Esophagus (tissue), 2 donors: ENCODE measurements around the gene ZBTB42. TPM values are rescaled to one million over a fixed set of nuclear protein-coding genes. Genes with fewer than 3 reads are reported as not detected.
A peak's percentile ranks its signal among the peaks of the same experiment; 100 is the strongest.

Source experiments
- H3K27ac ChIP-seq, 2 donors: one replicate each; pipeline ENCODE4 v1.5.1; 2013; ENCODE audit warnings: low read depth in 2 of 2, mild to moderate bottlenecking in 2 of 2, inconsistent platforms in 1 of 2, low read length in 1 of 2, moderate library complexity in 1 of 2
- H3K27me3 ChIP-seq, 2 donors: one replicate each; pipeline ENCODE4 v1.6.1; 2013; ENCODE audit warnings: low read length in 2 of 2, control low read depth in 1 of 2, mild to moderate bottlenecking in 1 of 2; ENCODE audit not compliant: insufficient read depth in 2 of 2, control insufficient read depth in 1 of 2
- H3K36me3 ChIP-seq, 2 donors: one replicate each; pipeline ENCODE4 v1.6.1; 2013; ENCODE audit warnings: low read length in 1 of 2; ENCODE audit not compliant: control insufficient read depth in 2 of 2, insufficient read depth in 2 of 2
- H3K4me1 ChIP-seq, 2 donors: one replicate each; pipeline ENCODE4 v1.6.1; 2013; ENCODE audit warnings: low read length in 1 of 2; ENCODE audit not compliant: control insufficient read depth in 2 of 2, insufficient read depth in 2 of 2
- H3K4me3 ChIP-seq, 2 donors: one replicate each; pipeline ENCODE4 v1.5.1; 2013; ENCODE audit warnings: low read length in 2 of 2, mild to moderate bottlenecking in 2 of 2, low read depth in 1 of 2, moderate library complexity in 1 of 2
- H3K9me3 ChIP-seq, 2 donors: one replicate each; pipeline ENCODE4 v1.6.1; 2013; ENCODE audit warnings: mild to moderate bottlenecking in 2 of 2, low read depth in 1 of 2, low read length in 1 of 2, moderate library complexity in 1 of 2; ENCODE audit not compliant: control insufficient read depth in 2 of 2, insufficient read depth in 1 of 2
- WGBS, 2 donors: extraction: QIAGEN DNeasy Blood & Tissue Kit; methylation state at CpG; one replicate each; pipeline ENCODE4 v1.1.7; 2013; 5-methylcytosine and 5-hydroxymethylcytosine counted together
- polyA plus RNA-seq, 2 donors: library from polyadenylated mRNA; stranded (reverse); fragments of 200-250 nt; gene quantifications; one replicate each; pipeline ENCODE4 v1.2.3, GENCODE V29; 2013
- donor health status: healthy with polysubstance abuse.
- donor health status: Bipolar disorder and iron deficiency.

The ZBTB42 gene
- polyA plus RNA-seq, 2 donors = 5.0 TPM

- Histone ChIP-seq H3K4me1 (peaks cover 0 to 16% of the 10 kb centered on the region in 2 donors), H3K36me3 (peaks cover 0 to 40% of the 10 kb centered on the region in 2 donors)
- WGBS, 2 donors = 77 to 83% methylated on average over 10 of the region's 10 CpGs
These were observed 43.7 kb upstream of the ZBTB42 start for GRCh38 chr14:104757238-104757585.

DNA sequence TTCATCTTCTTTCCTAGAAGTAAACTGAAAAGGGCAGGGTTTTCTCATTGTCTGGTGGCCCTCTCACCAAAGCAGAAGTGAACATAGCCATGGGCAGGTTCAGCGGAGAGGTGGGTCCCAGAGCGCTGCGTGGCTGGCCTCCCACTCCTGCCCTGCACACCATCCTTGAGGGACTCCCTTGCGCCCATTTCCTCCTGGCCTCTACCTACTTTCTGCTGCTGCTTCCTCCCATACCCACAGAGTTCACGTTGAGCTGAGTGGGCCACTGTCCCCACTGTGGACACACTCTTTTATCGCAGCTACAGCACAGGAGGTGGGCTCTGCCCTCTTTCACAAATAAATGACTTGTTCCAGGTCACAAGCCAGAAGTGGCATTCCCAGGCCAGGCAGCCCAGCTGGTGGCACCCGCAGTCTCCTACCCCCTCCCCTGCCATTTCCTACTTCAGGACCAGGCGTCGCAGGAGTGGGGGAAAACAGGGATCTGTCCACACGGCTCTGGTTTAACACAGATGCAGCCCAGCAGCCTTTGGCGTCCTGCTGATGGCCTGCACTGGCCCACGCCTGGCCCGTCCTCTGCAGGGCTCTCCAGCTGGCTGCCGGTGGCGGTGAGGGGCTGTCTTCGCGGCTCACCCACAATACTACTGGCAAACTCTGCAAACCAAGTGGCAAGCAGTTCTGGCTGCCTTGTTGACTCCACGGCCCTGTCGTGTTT, 43.1 kb upstream of the ZBTB42 start:
- Histone ChIP-seq H3K4me1 (peaks cover 0 to 15% of the 10 kb centered on the region in 2 donors), H3K4me3 (no peak overlapping the region), H3K9me3 (no peaks in the 10 kb centered on the region), H3K36me3 (peaks cover 0 to 40% of the 10 kb centered on the region in 2 donors), H3K27me3 (no peaks in the 10 kb centered on the region), H3K27ac (no peak overlapping the region)
- 87 to 92% methylated on average over 19 of the region's 19 CpGs for WGBS, 2 donors

More at GRCh38 chr14:104757238-104757585, 43.7 kb upstream of the ZBTB42 start:
- H3K9me3 ChIP-seq = no peaks in the 10 kb centered on the region
- no peak overlapping the region for H3K4me3 ChIP-seq
- no peak overlapping the region for H3K27ac ChIP-seq
- H3K27me3 ChIP-seq = no peaks in the 10 kb centered on the region

DNA sequence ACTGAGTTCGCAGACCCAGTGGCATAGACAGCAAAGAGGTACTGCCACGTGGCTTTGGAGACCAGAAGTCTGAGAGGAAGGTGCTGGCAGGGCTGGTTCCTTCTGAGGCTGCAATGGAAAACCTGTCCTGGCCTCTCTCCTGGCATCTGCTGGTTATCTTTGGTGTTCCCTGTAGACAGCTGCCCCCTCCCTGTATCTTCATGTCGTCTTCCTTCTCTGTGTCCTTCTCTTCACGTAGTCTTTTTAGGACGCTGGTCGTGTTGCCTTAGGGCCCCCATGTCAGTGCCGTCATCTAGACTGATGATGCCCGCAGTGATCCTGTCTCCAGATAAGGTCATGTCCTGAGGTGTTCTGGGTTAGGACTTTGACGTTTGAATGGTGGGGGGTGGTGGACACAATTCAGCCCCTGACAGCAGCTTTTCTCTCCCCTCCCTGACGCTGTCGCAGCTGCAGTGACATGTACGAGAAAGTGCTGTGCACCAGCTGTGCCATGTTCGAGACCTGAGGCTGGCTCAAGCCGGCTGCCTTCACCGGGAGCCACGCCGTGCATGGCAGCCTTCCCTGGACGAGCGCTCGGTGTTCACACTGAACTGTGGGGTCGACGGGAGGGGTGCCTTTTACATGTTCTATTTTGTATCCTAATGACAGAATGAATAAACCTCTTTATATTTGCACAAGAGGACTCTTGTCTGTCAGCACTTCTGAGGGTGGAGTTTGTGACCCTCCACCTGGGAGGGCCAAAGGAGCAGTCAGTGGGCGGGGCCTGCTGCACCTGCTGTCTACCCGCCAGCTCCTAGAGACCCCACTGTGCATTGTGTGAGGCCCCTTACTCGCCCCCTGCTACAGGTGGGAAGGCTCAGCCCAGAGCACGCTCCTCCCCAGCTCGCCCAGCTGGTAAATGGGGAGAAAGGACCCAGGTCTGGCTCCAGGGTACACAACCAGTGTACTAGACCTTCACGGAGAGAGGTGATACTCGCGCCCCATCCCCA, 41.6 kb upstream of the ZBTB42 start:
- 84 to 88% methylated on average over 30 of the region's 30 CpGs for WGBS, 2 donors
- peaks cover 0 to 40% of the 10 kb centered on the region in 2 donors for H3K36me3 ChIP-seq
- no peak overlapping the region for H3K4me3 ChIP-seq
- H3K9me3 ChIP-seq = no peaks in the 10 kb centered on the region
- H3K4me1 ChIP-seq = peaks cover 0 to 9% of the 10 kb centered on the region in 2 donors
- H3K27ac ChIP-seq = no peak overlapping the region
- H3K27me3 ChIP-seq = no peaks in the 10 kb centered on the region

- peaks cover 0 to 1% of the 10 kb centered on the region in 2 donors for H3K9me3 ChIP-seq
- no peaks in the 10 kb centered on the region for H3K27me3 ChIP-seq
- no peak overlapping the region for H3K27ac ChIP-seq
- H3K4me1 ChIP-seq = peaks cover 0 to 5% of the 10 kb centered on the region in 2 donors
- peaks cover 0 to 2% of the 10 kb centered on the region in 2 donors for H3K36me3 ChIP-seq
- WGBS, 2 donors = 89 to 97% methylated on average over 3 of the region's 3 CpGs
- no peak overlapping the region for H3K4me3 ChIP-seq
These were observed 35.4 kb upstream of the ZBTB42 start for GRCh38 chr14:104765517-104765916.

- Histone ChIP-seq H3K4me1 (peaks cover 0 to 5% of the 10 kb centered on the region in 2 donors), H3K4me3 (no peak overlapping the region), H3K27ac (no peak overlapping the region), H3K9me3 (peaks cover 0 to 4% of the 10 kb centered on the region in 2 donors), H3K27me3 (no peaks in the 10 kb centered on the region), H3K36me3 (peaks cover 3 to 8% of the 10 kb centered on the region in 2 donors)
- 93 to 94% methylated on average over 4 of the region's 4 CpGs for whole genome bisulfite sequencing, 2 donors
These were observed 34.5 kb upstream of the ZBTB42 start for GRCh38 chr14:104766256-104766862.

DNA sequence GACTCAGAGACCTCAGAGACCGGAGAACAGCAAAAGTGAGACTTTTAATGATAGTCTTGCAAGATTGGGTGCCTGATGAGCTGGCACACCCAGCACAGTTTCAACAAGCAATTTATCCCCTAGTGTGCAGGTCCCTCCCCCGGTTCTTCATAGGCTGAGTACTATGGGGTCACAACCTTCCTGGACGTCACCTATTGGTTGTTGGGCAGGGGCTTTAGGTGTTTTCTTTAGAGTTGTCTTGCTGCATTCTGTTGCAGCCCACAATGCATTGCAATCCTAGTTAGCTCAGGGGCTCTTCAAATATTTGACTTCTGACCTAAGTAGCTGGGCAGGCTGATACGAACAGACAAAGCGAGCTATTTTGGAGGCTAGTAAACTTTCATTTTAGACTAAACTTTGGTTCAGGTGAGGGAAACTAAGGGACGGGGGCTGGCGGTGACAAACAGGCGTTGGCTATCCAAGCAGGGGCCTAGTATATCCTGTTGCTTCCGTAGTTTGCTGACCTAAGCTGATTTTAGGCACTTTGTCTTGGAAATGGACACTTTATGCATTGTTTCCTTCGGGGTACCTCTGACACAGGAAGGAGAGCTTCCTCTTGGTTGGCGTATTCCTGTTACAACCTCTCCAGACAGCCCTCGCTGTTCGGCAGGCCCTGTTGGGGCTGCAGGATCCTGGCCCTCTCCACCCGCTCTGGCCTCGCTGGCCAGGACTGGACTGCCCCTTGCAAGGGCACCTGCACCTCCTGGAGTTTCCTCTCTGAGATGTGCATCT, 33.9 kb upstream of the ZBTB42 start:
- Histone ChIP-seq H3K36me3 (peaks cover 4 to 15% of the 10 kb centered on the region in 2 donors), H3K4me1 (peaks cover 0 to 5% of the 10 kb centered on the region in 2 donors), H3K9me3 (peaks cover 0 to 7% of the 10 kb centered on the region in 2 donors), H3K4me3 (no peak overlapping the region), H3K27ac (no peak overlapping the region), H3K27me3 (no peaks in the 10 kb centered on the region)
- WGBS, 2 donors = 82 to 85% methylated on average over 15 of the region's 15 CpGs

GRCh38 chr14:104767634-104767918, 33.3 kb upstream of the ZBTB42 start:
- H3K27ac ChIP-seq = no peak overlapping the region
- H3K27me3 ChIP-seq = no peaks in the 10 kb centered on the region
- peaks cover 0 to 5% of the 10 kb centered on the region in 2 donors for H3K4me1 ChIP-seq
- peaks cover 0 to 7% of the 10 kb centered on the region in 2 donors for H3K9me3 ChIP-seq
- no peak overlapping the region for H3K4me3 ChIP-seq
- 79 to 81% methylated on average over 5 of the region's 5 CpGs for WGBS, 2 donors
- H3K36me3 ChIP-seq = peaks cover 8 to 20% of the 10 kb centered on the region in 2 donors

- Histone ChIP-seq H3K9me3 (peaks cover 0 to 7% of the 10 kb centered on the region in 2 donors), H3K36me3 (peaks cover 9 to 30% of the 10 kb centered on the region in 2 donors), H3K4me1 (peaks cover 0 to 5% of the 10 kb centered on the region in 2 donors), H3K4me3 (no peak overlapping the region), H3K27ac (peak overlapping the region in 1 of 2 donors; percentile 27), H3K27me3 (no peaks in the 10 kb centered on the region)
- WGBS, 2 donors = 13 to 20% methylated on average over 20 to 25 of the region's 25 CpGs
These were observed 32.2 kb upstream of the ZBTB42 start for GRCh38 chr14:104768437-104769323.
